K562 (cell line): ENCODE measurements around the gene AHR. TPM values are rescaled to one million over a fixed set of nuclear protein-coding genes. Genes with fewer than 3 reads are reported as not detected.

ENCODE experiments used
- ATAC-seq: fragments of 200-7000 bp; cut with Tn5 transposase; 3 replicates; pipeline ENCODE4 v1.9.1; 2020; ENCODE audit warnings: moderate library complexity
- BruUV-seq: library from RNA; stranded (reverse); fragments of 400-500 nt; replicated peaks from 2 replicates; lab custom pipeline; 2021; lab: Mats Ljungman, UMichigan
- CTCF ChIA-PET: fragments of 300-600 bp; formaldehyde crosslinking; extraction: SDS; loops from one replicate; lab custom pipeline; 2021; ENCODE audit warnings: low intra/inter-chr PET ratio; lab: Yijun Ruan, JAX
- POLR2A ChIA-PET: fragments of 300-600, 350-650 bp; sonication (Branson Sonifier 250); formaldehyde crosslinking; extraction: SDS; loops from one replicate; lab custom pipeline; 2021; ENCODE audit warnings: antibody characterized with exemption, inconsistent platforms; lab: Yijun Ruan, JAX
- DNase-seq, 4 experiments: peaks; one replicate each; pipeline versions ENCODE4 v3.0.0 to v3.0.0-alpha.2; 2011 to 2018; ENCODE audit warnings: low spot score in 3 of 4, mixed read lengths in 3 of 4; ENCODE audit errors: extremely low read depth in 1 of 4
- FAIRE-seq: peaks from 2 replicates; lab custom pipeline; 2011; peaks lifted over from hg19 to GRCh38; lab: Jason Lieb, UNC
- H2AFZ ChIP-seq: 2 replicates; pipeline ENCODE4 v1.6.0; 2011; ENCODE audit warnings: low read depth, low read length, control low read depth, inconsistent platforms
- H3K27ac ChIP-seq: fragments of 200-600 bp; 3 replicates; pipeline ENCODE4 v1.8.0; 2011; ENCODE audit warnings: low read depth, mild to moderate bottlenecking, control low read depth, inconsistent platforms, low read length, moderate library complexity, mixed read lengths; ENCODE audit errors: extremely low read depth
- H3K27me3 ChIP-seq, 2 experiments: fragments of 300-600 bp in 1 of 2; 2 replicates in 1 of 2; 3 replicates in 1 of 2; pipeline versions ENCODE4 v1.6.0 to v1.8.0; 2011; ENCODE audit warnings: inconsistent platforms in 2 of 2, low read length in 2 of 2, mild to moderate bottlenecking in 1 of 2, mixed read lengths in 1 of 2, moderate library complexity in 1 of 2; ENCODE audit not compliant: control insufficient read depth in 2 of 2, insufficient read depth in 2 of 2
- H3K36me3 ChIP-seq: fragments of 300-600 bp; 3 replicates; pipeline ENCODE4 v1.8.0; 2011; ENCODE audit warnings: mild to moderate bottlenecking, low read length, inconsistent platforms; ENCODE audit not compliant: control insufficient read depth, insufficient read depth
- H3K4me1 ChIP-seq, 2 experiments: fragments of 200-600 bp in 1 of 2; replicated peaks in 1 of 2; 2 replicates in 1 of 2; 3 replicates in 1 of 2; pipeline versions ENCODE4 v1.5.1 to v1.8.0; 2011; ENCODE audit warnings: inconsistent platforms in 2 of 2, low read length in 2 of 2, mild to moderate bottlenecking in 1 of 2, mixed read lengths in 1 of 2, moderate library complexity in 1 of 2; ENCODE audit not compliant: control insufficient read depth in 2 of 2, insufficient read depth in 2 of 2
- H3K4me2 ChIP-seq: 2 replicates; pipeline ENCODE4 v1.6.1; 2011; ENCODE audit warnings: low read length, control low read depth, inconsistent platforms, mixed read lengths; ENCODE audit not compliant: insufficient read depth
- H3K4me3 ChIP-seq: fragments of 200-600 bp; sonication (generic), shearing (Covaris generic); 2 replicates; pipeline ENCODE4 v1.5.1; 2016; ENCODE audit warnings: control low read depth, inconsistent platforms
- H3K79me2 ChIP-seq: fragments of 200-600 bp; 3 replicates; pipeline ENCODE4 v1.8.0; 2011; ENCODE audit warnings: low read length, inconsistent platforms; ENCODE audit not compliant: control insufficient read depth, insufficient read depth
- H3K9ac ChIP-seq, 2 experiments: 2 replicates each; pipeline versions ENCODE4 v1.6.0 to v1.6.1; 2011; ENCODE audit warnings: low read depth in 2 of 2, low read length in 2 of 2, control low read depth in 1 of 2, inconsistent platforms in 1 of 2, mild to moderate bottlenecking in 1 of 2, mixed read lengths in 1 of 2; ENCODE audit not compliant: insufficient read depth in 1 of 2
- H3K9me1 ChIP-seq: one replicate; pipeline ENCODE4 v1.6.0; 2011; ENCODE audit warnings: inconsistent platforms, mild to moderate bottlenecking, low read length, moderate library complexity; ENCODE audit not compliant: control insufficient read depth, insufficient read depth
- H3K9me3 ChIP-seq: replicated peaks from 2 replicates; pipeline ENCODE4 v1.5.1; 2011; ENCODE audit warnings: low read depth, low read length, inconsistent platforms; ENCODE audit not compliant: control insufficient read depth, insufficient read depth
- H4K20me1 ChIP-seq: replicated peaks from 2 replicates; pipeline ENCODE4 v1.6.1; 2011; ENCODE audit warnings: low read length, inconsistent platforms, mixed read lengths; ENCODE audit not compliant: control insufficient read depth, insufficient read depth
- CBFB ChIP-seq: sonication (generic); formaldehyde crosslinking; IDR thresholded peaks from 2 replicates; pipeline ENCODE4 v1.4.0; 2020; ENCODE audit warnings: mild to moderate bottlenecking, missing genetic modification reagents
- CEBPG ChIP-seq, 3 experiments: fragments of 200-800 bp in 1 of 3; sonication (Bioruptor generic) in 1 of 3; sonication (generic) in 1 of 3; formaldehyde crosslinking in 1 of 3; IDR thresholded peaks in 2 of 3; conservative IDR thresholded peaks in 1 of 3; 2 replicates each; pipeline versions ENCODE4 v1.6.1 to v1.8.0; 2016 to 2022; ENCODE audit warnings: missing compliant biosample characterization in 2 of 3, missing genetic modification characterization in 2 of 3, mild to moderate bottlenecking in 1 of 3, missing genetic modification reagents in 1 of 3
- CHD4 ChIP-seq: fragments of 200-600 bp; sonication (generic); IDR thresholded peaks from 3 replicates; pipeline ENCODE4 v1.6.1; 2012; ENCODE audit warnings: low read depth, mild to moderate bottlenecking, mixed read lengths, low read length, inconsistent platforms; ENCODE audit not compliant: insufficient read depth, insufficient replicate concordance, poor library complexity, severe bottlenecking
- HLTF ChIP-seq: fragments of 450-650 bp; IDR thresholded peaks from 2 replicates; pipeline ENCODE4 v1.6.1; 2016
- JUND ChIP-seq, 2 experiments: IDR thresholded peaks; 2 replicates in 1 of 2; 3 replicates in 1 of 2; pipeline ENCODE4 v1.6.1; 2011; ENCODE audit warnings: borderline replicate concordance in 2 of 2, low read depth in 2 of 2, low read length in 2 of 2, improper control_type of control experiment in 1 of 2, missing biosample characterization in 1 of 2, missing genetic modification characterization in 1 of 2, missing genetic modification reagents in 1 of 2
- PHTF2 ChIP-seq: fragments of 250-450 bp; sonication (Bioruptor Pico); IDR thresholded peaks from 2 replicates; pipeline ENCODE4 v1.5.0; 2021; ENCODE audit warnings: mild to moderate bottlenecking
- WGBS: fragments of 100-300 bp; shearing (Covaris generic); methylation state at CpG from one replicate; pipeline ENCODE4 v1.1.6; 2016; ENCODE audit warnings: low coverage, mixed read lengths; ENCODE audit not compliant: insufficient coverage; ENCODE audit errors: missing lambda C conversion rate; 5-methylcytosine and 5-hydroxymethylcytosine counted together
- in situ Hi-C: fragments of 300-500 bp; cut with MboI; formaldehyde crosslinking; loops from 4 replicates; pipeline ENCODE4 v1.15.0; 2018; ENCODE audit warnings: inconsistent platforms, mixed read lengths
- intact Hi-C: fragments of 100-400 bp; cut with micrococcal nuclease; formaldehyde crosslinking; loops from 2 replicates; pipeline ENCODE4 v1.14.2; 2022
- polyA plus RNA-seq, 8 experiments: library from polyadenylated mRNA; depleted of rRNA in 4 of 8; stranded (reverse) in 5 of 8; unstranded in 3 of 8; fragments of >200 nt; fragmentation: Nextera tagmentation in 2 of 8; fragmentation: Illumina TruSeq in 1 of 8; extraction: Ambion mirVana in 2 of 8; extraction: Trizol in 1 of 8; gene quantifications; 2 replicates each; pipeline versions ENCODE4 v1.2.1 to v1.2.3, GENCODE V29; 2011 to 2014; ENCODE audit warnings: inconsistent platforms in 1 of 8, missing spikeins in 1 of 8
- total RNA-seq, 7 experiments: library from RNA; depleted of rRNA in 6 of 7; stranded (reverse); fragments of >200 nt in 6 of 7; fragmentation: Illumina TruSeq in 2 of 7; extraction: Trizol in 2 of 7; gene quantifications; 2 replicates each; pipeline versions ENCODE4 v1.2.1 to v1.2.3, GENCODE V29; 2011 to 2021; ENCODE audit warnings: low replicate concordance in 1 of 7
- TF ChIP-seq, protein P1 (sequence below): fragments of 450-650 bp; formaldehyde crosslinking; IDR thresholded peaks from 2 replicates; pipeline ENCODE4 v1.4.0; 2020; ENCODE audit warnings: mild to moderate bottlenecking, moderate library complexity
- TF ChIP-seq, protein P2 (sequence below): IDR thresholded peaks from 3 replicates; pipeline ENCODE4 v1.6.1; 2011; ENCODE audit warnings: borderline replicate concordance, mild to moderate bottlenecking; ENCODE audit not compliant: insufficient read length, insufficient read depth
- TF ChIP-seq, protein P3 (sequence below): sonication (generic); formaldehyde crosslinking; IDR thresholded peaks from 2 replicates; pipeline ENCODE4 v1.8.1; 2023; ENCODE audit warnings: mild to moderate bottlenecking, missing genetic modification reagents

AHR gene
- total and polyA plus RNA-seq, 9 of the 15 experiments (the other 6 are each of a cell fraction or from before 2014, with no cell fraction given): 0.16 TPM; not detected in 8

DNA sequence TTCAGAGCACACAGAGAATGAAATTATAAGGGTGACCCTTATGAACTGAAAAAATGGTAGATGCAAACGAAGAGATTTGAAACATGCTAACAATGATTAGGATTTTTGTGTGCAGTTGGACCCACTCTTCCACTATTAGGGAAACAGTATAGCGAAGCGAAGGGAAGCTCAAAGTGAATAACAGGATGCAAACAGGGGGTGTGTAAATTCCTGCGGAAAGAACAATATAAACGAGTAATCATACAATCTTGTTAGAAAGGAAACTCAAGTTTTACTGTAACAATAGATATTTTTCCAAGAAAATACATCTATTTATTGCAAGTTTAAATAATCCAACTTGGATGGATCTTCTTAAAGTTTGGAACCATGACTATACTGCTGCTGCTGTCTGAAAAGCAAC lies 14.7 kb downstream of the AHR start:
- Histone ChIP-seq H4K20me1 (no peaks in the 10 kb centered on the region), H3K27me3 (no peaks in the 10 kb centered on the region), H3K27ac (no peak overlapping the region), H3K4me2 (no peak overlapping the region), H2AFZ (no peak overlapping the region), H3K4me1 (no peaks in the 10 kb centered on the region), H3K9me3 (no peaks in the 10 kb centered on the region), H3K4me3 (no peak overlapping the region), H3K79me2 (no peaks in the 10 kb centered on the region), H3K9ac (no peak overlapping the region), H3K9me1 (no peaks in the 10 kb centered on the region), H3K36me3 (no peaks in the 10 kb centered on the region)
- ChIA-PET CTCF (no interaction called here), POLR2A (no interaction called here)
- in situ Hi-C loops (no loop called here), intact Hi-C loops (no loop called here)
- FAIRE-seq (no peak), ATAC-seq (no peak), DNase-seq (no peak)
- BruUV-seq: no TSS peak
- TF ChIP-seq, protein P1, sequence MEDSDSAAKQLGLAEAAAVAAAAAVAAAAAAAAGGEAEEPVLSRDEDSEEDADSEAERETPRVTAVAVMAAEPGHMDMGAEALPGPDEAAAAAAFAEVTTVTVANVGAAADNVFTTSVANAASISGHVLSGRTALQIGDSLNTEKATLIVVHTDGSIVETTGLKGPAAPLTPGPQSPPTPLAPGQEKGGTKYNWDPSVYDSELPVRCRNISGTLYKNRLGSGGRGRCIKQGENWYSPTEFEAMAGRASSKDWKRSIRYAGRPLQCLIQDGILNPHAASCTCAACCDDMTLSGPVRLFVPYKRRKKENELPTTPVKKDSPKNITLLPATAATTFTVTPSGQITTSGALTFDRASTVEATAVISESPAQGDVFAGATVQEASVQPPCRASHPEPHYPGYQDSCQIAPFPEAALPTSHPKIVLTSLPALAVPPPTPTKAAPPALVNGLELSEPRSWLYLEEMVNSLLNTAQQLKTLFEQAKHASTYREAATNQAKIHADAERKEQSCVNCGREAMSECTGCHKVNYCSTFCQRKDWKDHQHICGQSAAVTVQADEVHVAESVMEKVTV (CRISPR knock-in tag): no peak
- TF ChIP-seq JUND (IDR thresholded peaks at IDR 0.05; ENCODE audit: borderline replicate concordance, low read depth, low read length) (no peak), JUND (tag; IDR thresholded peaks at IDR 0.05; ENCODE audit: borderline replicate concordance, low read depth, low read length) (no peak), CEBPG (CRISPR knock-in tag; IDR thresholded peaks at IDR 0.05) (no peak), CEBPG (tag; conservative IDR thresholded peaks at IDR 0.05 in 1 of 2, IDR thresholded peaks at IDR 0.05 in 1 of 2) (no peak), CHD4 (no peak), PHTF2 (no peak), CBFB (no peak), HLTF (no peak)
- TF ChIP-seq, protein P2, sequence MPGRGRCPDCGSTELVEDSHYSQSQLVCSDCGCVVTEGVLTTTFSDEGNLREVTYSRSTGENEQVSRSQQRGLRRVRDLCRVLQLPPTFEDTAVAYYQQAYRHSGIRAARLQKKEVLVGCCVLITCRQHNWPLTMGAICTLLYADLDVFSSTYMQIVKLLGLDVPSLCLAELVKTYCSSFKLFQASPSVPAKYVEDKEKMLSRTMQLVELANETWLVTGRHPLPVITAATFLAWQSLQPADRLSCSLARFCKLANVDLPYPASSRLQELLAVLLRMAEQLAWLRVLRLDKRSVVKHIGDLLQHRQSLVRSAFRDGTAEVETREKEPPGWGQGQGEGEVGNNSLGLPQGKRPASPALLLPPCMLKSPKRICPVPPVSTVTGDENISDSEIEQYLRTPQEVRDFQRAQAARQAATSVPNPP: no peak
- TF ChIP-seq, protein P3, sequence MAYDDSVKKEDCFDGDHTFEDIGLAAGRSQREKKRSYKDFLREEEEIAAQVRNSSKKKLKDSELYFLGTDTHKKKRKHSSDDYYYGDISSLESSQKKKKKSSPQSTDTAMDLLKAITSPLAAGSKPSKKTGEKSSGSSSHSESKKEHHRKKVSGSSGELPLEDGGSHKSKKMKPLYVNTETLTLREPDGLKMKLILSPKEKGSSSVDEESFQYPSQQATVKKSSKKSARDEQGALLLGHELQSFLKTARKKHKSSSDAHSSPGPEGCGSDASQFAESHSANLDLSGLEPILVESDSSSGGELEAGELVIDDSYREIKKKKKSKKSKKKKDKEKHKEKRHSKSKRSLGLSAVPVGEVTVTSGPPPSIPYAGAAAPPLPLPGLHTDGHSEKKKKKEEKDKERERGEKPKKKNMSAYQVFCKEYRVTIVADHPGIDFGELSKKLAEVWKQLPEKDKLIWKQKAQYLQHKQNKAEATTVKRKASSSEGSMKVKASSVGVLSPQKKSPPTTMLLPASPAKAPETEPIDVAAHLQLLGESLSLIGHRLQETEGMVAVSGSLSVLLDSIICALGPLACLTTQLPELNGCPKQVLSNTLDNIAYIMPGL: no peak
- 5% methylated on average over 5 of the region's 5 CpGs for WGBS
